ENCODE results near the gene CTNNA3.
"Not testable (repeated sequence)": the region's sequence is repeated elsewhere in the genome, so short reads cannot be mapped to it uniquely, and the experiment has no call there.

Gene CTNNA3

DNA sequence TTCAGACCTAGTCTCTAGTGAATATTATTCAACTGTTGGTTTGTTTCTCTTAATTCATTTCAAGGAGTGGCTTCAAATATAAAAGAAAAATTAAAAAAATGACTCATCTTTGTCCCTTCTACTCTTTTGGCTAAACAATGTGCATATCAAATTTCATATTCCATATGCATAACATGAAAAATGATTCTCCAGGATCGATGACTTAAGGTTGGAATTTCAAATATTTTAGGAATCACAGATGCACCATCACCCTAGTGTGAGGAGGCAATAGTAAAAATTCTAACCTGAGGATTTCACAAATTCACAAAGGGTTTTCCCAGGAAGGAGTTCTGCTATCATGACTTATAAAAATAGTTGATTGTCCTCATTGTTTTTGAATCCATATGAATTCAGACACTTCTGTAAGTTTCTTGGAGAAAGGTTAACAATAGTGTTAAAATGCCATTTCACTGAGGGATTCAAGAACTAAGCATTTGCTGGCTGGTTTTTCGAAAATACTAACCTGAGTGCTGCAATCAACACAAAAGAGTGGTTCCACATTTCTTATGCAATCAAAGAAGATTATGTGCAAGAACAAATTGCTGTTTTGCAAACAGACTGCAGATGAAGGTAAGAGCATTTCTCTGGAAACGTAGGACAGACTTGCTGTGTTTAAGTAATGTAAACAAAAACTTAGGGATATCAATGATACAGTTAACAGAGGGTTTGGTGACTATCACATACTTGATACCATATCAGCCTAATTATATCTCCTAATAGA, 1317.7 kb downstream of the CTNNA3 start:
- DNase-seq (ENCODE audit: low spot score): no peak

GRCh38 chr10:66368146-66368545, 1327.8 kb downstream of the CTNNA3 start:
- no peak for DNase-seq (ENCODE audit: low spot score)

GRCh38 chr10:66366163-66366562, 1329.8 kb downstream of the CTNNA3 start:
- DNase-seq (ENCODE audit: low spot score): no peak

GRCh38 chr10:66365686-66366085, 1330.3 kb downstream of the CTNNA3 start:
- no peak for DNase-seq (ENCODE audit: low spot score)

DNA sequence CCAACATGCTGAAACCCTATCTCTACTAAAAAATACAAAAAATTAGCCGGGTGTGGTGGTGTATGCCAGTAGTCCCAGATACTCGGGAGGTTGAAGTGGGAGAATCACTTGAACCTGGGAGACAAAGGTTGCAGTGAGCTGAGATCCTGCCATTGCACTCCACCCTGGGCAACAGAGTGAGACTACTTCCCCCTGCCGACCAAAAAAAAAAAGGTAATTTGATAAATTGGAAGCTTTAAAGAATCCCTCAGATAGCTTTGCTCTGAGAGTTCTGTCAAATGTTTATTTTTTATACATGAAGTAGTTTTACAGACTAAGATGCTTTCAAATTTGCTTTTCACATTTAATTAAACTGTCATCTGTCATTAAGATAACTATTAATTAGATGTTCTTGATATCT, 1333.5 kb downstream of the CTNNA3 start:
- no peak for DNase-seq (ENCODE audit: low spot score)

- not testable (repeated sequence) for DNase-seq (ENCODE audit: low spot score)
These were observed 1342.2 kb downstream of the CTNNA3 start for GRCh38 chr10:66353822-66354221.

DNA sequence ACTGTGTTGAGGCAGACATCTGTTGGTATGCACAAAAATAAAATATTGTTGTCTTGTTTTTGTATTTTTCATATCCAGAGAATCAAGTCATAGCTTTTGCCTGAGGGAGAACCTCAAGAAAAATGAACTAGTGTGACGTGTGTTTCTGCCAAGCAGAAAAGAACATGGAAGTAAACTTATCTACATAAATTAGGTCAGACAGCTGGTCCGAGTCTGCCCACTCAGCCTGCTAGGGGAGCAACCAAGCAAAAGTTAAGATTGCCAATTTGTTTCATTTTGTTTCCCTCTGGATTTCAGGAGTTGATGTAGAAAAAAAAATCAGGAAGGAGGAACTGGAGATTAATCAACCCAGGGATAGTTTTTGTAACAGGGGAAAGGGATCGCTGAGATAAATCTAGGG, 1342.6 kb downstream of the CTNNA3 start:
- no peak for DNase-seq (ENCODE audit: low spot score)

GRCh38 chr10:66350622-66351399, 1345.2 kb downstream of the CTNNA3 start:
- DNase-seq (ENCODE audit: low spot score): no peak

- DNase-seq (ENCODE audit: low spot score): peak; percentile 0
These were observed 1346.3 kb downstream of the CTNNA3 start for GRCh38 chr10:66349726-66350125.

- DNase-seq (ENCODE audit: low spot score): no peak
These were observed 1346.9 kb downstream of the CTNNA3 start for GRCh38 chr10:66349076-66349475.

DNA sequence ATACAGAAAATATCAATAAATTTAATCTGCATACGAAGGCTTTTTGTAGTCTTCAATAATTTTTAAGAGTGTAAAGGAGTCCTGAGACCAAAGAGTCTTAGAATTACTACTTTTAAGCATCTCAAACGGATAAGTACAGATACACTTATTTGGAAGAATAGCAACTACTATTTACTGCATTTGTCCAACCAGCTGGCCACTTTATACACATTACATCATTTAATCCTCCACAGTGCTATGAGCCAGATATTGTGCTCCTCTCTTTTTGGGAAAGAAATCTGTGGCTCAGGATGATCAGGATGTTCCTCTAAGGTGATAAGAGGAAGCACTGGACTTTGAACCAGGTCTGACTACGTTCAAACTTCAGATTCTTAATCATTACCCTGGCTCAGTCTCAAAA, 1358.8 kb downstream of the CTNNA3 start:
- DNase-seq (ENCODE audit: low spot score): no peak

GRCh38 chr10:66336791-66337190, 1359.2 kb downstream of the CTNNA3 start:
- no peak for DNase-seq (ENCODE audit: low spot score)

- DNase-seq (ENCODE audit: low spot score): not testable (repeated sequence)
These were observed 1360.2 kb downstream of the CTNNA3 start for GRCh38 chr10:66335753-66336152.

GRCh38 chr10:66329147-66329546, 1366.8 kb downstream of the CTNNA3 start:
- no peak for DNase-seq (ENCODE audit: low spot score)

DNA sequence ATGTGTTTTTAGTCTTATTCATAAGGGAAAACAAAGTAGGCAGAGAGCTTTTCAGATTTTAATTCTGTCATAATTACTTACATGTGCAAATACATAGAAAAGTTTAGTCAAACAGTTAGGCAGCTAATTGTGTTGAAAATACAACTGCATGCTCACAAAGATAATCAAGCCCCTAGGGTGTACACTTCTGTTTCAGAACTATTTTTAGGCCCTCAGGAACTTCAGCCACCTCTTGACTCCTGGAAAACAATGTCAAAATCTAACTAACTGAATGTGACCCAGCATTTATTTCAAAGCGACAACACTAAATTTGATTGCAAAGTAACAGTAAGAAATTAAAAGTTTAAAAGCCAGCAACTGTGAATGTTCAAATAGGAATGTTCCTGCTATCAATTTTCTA, 1369.1 kb downstream of the CTNNA3 start:
- no peak for DNase-seq (ENCODE audit: low spot score)

GRCh38 chr10:66322777-66323176, 1373.2 kb downstream of the CTNNA3 start:
- no peak for DNase-seq (ENCODE audit: low spot score)

DNA sequence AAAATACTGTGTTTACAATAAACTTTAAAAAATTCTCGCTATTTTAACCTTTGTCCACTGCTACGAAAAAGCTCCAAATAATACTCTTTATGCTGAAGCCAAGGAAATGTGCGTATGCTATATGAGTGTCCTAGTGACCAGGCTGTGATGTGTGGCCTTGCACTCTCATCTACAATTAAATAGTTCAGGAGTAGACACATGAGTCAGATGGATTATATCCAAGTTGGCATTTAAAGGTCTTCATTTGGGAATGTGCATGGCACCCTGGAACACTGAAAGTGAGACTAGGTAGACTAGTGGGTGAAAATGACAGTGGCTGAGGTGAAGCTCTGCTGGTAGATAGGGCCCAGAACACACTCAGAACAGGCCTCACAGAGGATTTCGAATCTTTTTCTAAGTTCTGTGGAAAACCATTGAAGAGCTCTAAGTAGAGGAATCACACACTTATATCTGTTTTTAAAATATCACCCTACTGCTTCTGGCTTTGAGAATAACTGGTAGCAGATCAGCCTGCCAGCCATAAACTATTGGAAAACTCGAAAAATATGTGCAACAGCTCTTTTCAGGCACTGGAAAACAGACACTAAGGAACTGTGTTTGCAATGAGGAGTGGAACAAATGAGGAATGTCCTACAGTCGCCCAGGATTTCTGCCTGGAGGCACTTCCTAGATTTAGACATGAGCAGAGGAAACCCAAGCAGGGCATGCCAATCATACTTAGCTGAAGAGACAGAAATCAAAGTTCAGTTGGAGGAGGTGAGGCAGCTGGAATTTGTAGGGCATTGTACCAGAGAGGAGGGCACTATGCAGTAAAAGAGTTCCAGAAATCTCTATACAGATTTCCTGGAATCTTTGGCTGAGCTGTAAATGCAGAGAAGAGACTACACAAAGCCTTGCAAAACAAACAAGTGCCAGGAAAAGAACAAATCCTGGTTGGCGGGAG, 1374.0 kb downstream of the CTNNA3 start:
- no peak for DNase-seq (ENCODE audit: low spot score)

DNA sequence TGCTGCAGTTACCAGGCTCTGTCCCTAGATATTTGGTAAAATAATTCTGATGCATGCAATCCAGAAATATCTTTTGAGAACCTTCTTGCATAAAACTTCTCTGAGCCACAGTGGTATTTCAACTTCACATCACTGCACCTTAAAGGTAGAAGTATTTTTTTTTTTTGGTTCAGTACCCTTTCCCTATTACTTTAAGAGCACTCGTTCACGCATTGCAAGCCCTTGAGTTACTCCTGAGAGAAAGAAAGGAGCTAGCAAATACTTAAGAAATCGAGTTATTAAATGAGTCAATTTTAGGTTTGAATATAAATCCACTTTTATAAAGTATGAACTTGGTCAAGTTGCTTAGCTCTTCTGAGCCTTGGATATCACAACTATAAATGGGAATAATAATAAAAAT, 1377.2 kb downstream of the CTNNA3 start:
- no peak for DNase-seq (ENCODE audit: low spot score)

DNA sequence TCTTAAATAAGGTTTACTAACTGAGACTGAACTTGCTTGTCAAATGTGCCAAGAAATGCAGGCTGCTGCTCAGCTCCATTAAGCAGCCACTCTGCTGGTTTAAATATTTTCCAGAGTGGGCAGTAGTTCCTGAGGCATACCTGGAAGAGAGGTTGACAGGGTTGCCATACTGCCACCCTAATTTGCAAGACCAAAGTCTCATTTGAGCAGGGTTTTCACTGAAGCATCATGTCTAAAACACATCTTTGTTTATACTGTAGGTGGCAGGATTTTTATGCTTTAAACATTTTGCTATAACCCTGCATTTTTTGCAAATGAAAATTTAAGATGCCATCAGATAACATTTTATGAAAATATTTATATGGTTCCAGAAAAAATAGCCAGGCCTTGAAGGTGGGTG, 1388.2 kb downstream of the CTNNA3 start:
- no peak for DNase-seq (ENCODE audit: low spot score)

GRCh38 chr10:66301078-66301477, 1394.9 kb downstream of the CTNNA3 start:
- no peak for DNase-seq (ENCODE audit: low spot score)

DNA sequence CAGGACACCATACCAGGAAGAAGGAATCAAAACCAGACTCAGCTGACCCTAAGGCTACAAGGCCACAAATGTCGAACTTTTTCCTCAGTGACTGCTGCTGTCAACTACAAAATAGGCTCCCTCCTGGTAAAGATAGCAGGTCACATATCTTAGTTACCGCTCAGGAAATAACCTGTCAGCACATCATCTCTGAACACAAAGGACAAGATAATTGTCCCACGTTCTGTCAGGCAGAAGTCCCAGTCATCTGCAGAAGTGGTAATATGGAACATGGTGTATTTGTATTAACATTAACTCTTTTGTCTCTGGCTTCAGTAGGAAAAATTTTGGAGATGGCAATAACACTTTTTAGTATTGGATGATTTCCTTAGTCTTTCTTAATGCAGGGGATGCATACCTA, 1400.4 kb downstream of the CTNNA3 start:
- no peak for DNase-seq (ENCODE audit: low spot score)

DNA sequence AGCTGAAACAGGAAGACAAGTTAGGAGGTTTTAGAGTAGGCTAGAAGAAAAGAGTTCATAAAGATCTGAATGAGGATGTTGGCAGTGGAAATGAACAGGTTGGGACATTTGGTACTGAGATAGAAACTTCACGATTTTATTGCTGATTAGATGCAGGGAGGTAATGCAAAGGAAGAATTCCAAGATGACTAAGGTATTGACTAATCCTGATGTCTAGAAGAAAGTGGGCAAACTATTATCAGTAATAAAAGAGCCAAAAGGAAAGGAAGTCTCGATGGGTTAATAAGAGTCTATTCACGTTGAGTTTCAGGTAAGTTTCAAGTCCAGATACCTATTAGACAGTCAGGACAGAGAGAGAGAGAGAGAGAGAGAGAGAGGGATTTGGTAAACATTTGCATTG, 1401.5 kb downstream of the CTNNA3 start:
- DNase-seq (ENCODE audit: low spot score): no peak
